HG03442 (cell line): ENCODE data around the gene STYK1.

Experiments
- ATAC-seq: cut with Tn5 transposase; IDR thresholded peaks from one replicate; pipeline ENCODE4 v1.9.1; 2021; ENCODE audit warnings: mild to moderate bottlenecking, moderate library complexity; ENCODE audit not compliant: unreplicated experiment

The STYK1 gene

DNA sequence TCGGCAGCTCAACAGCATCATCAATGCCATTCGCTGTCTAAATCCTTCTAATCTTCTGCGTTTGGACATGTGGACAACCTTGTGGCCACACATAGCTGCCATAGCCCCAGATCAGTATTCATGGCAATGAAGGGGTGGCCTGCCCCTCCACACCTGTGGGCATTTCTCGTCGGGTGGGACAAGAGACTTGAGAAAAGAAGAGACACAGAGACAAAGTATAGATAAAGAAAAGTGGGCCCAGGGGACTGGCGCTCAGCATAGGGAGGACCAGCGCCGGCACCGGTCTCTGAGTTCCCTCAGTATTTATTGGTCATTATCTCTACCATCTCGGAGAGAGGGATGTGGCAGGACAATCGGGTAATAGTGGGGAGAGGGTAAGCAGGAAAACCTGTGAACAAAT lies 102.7 kb downstream of the STYK1 start:
- no peak for ATAC-seq
